Upper lobe of right lung (tissue), 1 donor: Measurements from ENCODE around the gene ADAMTS14. TPM values are rescaled to one million over a fixed set of nuclear protein-coding genes. Genes with fewer than 3 reads are reported as not detected.

Source experiments
- ATAC-seq: fragments of 200-7000 bp; cut with Tn5 transposase; one replicate; pipeline ENCODE4 v1.9.1; 2020; ENCODE audit warnings: mild to moderate bottlenecking, moderate library complexity
- DNase-seq: peaks from one replicate; pipeline ENCODE4 v3.0.0-alpha.2; 2020
- H3K27ac ChIP-seq: fragments of 200-600 bp; one replicate; pipeline ENCODE4 v1.8.0; 2022
- H3K27me3 ChIP-seq: fragments of 200-600 bp; one replicate; pipeline ENCODE4 v1.8.0; 2022; ENCODE audit warnings: mild to moderate bottlenecking
- H3K36me3 ChIP-seq: fragments of 200-600 bp; one replicate; pipeline ENCODE4 v1.8.0; 2022
- H3K4me1 ChIP-seq: fragments of 200-600 bp; one replicate; pipeline ENCODE4 v1.8.0; 2022
- H3K4me3 ChIP-seq: fragments of 200-600 bp; one replicate; pipeline ENCODE4 v1.8.0; 2022; ENCODE audit warnings: mild to moderate bottlenecking
- H3K9me3 ChIP-seq: fragments of 200-600 bp; one replicate; pipeline ENCODE4 v1.8.0; 2022
- intact Hi-C: fragments of 100-400 bp; cut with DNase I; formaldehyde crosslinking; loops from one replicate; pipeline ENCODE4 v1.11.0; 2022
- total RNA-seq: library from RNA; stranded (reverse); fragmentation: NEBNext Ultra II Directional; extraction: Animal tissue kit (Norgen Biotek cat#: 25700); gene quantifications from one replicate; pipeline ENCODE4 v1.2.1, GENCODE V29; 2021
- TF ChIP-seq, protein P1 (sequence below): fragments of 200-600 bp; IDR thresholded peaks from one replicate; pipeline ENCODE4 v1.8.0; 2022; ENCODE audit warnings: antibody characterized with exemption
- donor health status: DM: no; HTN: yes; CAD: no; lungs with severe emphysema.

ADAMTS14 gene
- total RNA-seq, 1 donor from 2014 or later, result 0.55 TPM

DNA sequence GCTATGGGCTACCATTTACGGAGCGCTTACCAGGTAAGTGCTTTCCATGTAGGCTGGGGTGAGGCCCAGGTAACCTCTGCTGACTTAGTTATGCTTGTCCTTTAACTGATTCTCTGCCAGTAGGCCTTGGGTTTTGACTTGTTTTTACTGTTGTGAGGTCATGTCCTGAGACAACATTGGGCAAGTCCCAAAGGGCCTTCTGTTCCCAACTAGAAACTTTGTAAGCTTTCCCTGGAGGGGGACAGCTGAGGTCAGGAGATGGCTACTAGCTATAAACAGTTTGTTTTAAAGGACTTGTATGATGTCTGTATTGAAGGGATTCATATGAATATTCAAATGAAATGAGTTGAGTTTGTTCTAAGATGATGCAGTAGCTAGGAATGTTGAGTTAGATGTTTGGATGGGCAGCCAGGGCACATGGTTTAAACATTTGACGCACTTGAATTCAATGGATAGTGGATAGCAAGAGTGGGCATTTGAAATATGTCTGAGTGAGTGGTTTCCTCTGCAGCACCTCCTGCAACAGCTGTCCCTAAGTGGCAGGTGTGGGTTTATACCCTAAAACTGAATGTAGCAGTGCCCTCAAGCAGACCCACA is 133.4 kb downstream of the ADAMTS14 start:
- TF ChIP-seq, protein P1, sequence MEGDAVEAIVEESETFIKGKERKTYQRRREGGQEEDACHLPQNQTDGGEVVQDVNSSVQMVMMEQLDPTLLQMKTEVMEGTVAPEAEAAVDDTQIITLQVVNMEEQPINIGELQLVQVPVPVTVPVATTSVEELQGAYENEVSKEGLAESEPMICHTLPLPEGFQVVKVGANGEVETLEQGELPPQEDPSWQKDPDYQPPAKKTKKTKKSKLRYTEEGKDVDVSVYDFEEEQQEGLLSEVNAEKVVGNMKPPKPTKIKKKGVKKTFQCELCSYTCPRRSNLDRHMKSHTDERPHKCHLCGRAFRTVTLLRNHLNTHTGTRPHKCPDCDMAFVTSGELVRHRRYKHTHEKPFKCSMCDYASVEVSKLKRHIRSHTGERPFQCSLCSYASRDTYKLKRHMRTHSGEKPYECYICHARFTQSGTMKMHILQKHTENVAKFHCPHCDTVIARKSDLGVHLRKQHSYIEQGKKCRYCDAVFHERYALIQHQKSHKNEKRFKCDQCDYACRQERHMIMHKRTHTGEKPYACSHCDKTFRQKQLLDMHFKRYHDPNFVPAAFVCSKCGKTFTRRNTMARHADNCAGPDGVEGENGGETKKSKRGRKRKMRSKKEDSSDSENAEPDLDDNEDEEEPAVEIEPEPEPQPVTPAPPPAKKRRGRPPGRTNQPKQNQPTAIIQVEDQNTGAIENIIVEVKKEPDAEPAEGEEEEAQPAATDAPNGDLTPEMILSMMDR, result no peak
- Histone ChIP-seq H3K36me3 (no peaks in the 10 kb centered on the region), H3K4me1 (no peaks in the 10 kb centered on the region), H3K4me3 (no peak overlapping the region), H3K27ac (no peak overlapping the region), H3K27me3 (no peaks in the 10 kb centered on the region), H3K9me3 (no peaks in the 10 kb centered on the region)
- intact Hi-C loops, result no loop called here
- ATAC-seq, result no peak
- DNase-seq, result no peak

DNA sequence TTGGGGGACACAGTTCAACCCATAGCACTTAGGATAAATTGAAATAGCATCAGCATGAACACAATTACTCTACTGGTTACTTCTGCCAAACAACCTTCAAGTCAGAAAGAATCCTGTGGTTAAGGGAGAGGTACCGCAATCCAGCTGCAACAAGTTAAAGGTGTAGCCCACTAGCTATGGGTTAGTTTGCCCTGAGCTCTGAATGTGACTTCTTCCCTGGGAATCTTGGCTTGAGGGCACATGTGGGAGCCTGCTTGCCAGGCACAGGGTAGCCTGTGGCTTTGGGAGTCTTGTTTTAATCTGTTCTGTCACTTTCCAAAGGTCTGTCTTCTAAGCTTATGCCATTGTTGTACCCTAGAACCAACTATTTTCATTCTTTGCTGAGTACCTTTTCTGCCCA is 134.5 kb downstream of the ADAMTS14 start:
- ATAC-seq, result no peak
- Histone ChIP-seq H3K27ac (no peak overlapping the region), H3K36me3 (no peaks in the 10 kb centered on the region), H3K9me3 (no peaks in the 10 kb centered on the region), H3K4me3 (no peak overlapping the region), H3K27me3 (no peaks in the 10 kb centered on the region), H3K4me1 (no peaks in the 10 kb centered on the region)
- DNase-seq, result no peak
- intact Hi-C loops, result no loop called here
- TF ChIP-seq, protein P1, result no peak

DNA sequence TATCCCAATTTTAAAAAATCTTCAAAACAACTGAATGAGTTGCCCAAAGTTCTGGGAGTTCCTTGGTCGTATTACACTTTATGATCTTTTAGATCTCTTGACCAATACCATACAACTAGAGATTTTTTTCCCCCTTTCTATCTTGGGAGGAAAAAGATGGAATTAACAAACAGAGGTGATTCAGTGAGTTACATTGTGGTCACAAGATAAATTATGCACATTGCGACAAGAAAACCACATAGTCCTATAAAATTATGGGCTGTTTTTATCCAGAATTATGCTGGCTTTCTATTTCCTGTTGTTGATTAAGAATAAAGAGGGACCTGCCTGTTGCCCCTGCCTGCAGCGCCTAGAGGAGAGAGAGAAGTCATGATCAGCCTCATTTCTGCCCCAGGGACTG is 135.2 kb downstream of the ADAMTS14 start:
- ATAC-seq (no peak), DNase-seq (no peak)
- Histone ChIP-seq H3K9me3 (no peaks in the 10 kb centered on the region), H3K4me3 (no peak overlapping the region), H3K27me3 (no peaks in the 10 kb centered on the region), H3K36me3 (no peaks in the 10 kb centered on the region), H3K4me1 (no peaks in the 10 kb centered on the region), H3K27ac (no peak overlapping the region)
- intact Hi-C loops, result no loop called here
- TF ChIP-seq, protein P1, result no peak

DNA sequence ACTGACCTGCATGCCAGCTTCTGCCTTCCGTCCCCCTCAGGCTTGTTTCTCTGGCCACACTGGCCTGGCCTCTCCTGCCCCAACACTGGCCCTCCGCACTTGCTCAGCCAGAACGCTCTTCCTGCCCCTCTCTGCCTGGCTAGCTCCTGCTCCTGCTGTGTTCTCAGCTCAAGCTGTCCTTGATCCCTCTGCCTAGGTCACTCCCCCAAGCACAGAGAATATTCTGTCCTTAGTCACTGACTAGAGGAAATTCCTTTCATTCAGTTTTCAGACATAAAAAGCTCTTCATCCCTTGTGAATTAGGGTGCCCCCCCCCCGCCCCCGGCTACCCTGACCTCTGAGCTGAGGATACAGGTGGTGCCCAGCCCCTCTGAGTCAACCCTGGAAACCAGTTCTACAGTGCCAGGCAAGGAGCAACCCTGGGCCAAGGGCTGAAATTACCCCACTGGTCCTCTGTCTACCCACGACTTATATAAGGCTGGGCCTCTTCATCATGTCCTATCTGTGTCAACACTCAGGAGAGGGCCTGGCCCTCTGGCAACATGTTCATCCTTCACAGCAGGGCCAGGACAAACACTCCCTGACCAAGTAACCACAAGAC is 136.8 kb downstream of the ADAMTS14 start:
- intact Hi-C loops, result no loop called here
- Histone ChIP-seq H3K9me3 (no peaks in the 10 kb centered on the region), H3K4me3 (no peak overlapping the region), H3K36me3 (no peaks in the 10 kb centered on the region), H3K4me1 (no peaks in the 10 kb centered on the region), H3K27ac (no peak overlapping the region), H3K27me3 (no peaks in the 10 kb centered on the region)
- TF ChIP-seq, protein P1, result no peak
- ATAC-seq, result no peak
- DNase-seq, result no peak

DNA sequence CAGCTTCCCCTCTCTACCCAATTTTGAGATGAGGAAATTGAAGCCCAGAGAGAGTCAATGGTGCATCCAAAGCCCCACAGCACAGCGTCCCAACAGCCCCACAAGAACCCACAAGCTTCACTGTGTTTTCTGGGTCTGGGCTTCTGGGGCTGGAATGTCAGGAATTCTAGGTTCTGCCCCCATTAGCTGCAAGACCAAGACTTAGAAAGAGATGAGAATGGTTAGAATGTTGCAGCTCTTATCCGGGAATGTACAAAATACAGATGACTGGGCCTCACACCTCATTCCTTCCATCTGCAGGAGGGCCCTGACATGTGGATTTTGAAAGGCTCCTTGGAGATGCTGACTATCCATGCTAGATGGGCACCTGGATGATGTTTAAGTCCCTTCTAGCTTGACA is 137.4 kb downstream of the ADAMTS14 start:
- H3K9me3 ChIP-seq, result no peaks in the 10 kb centered on the region
- H3K4me3 ChIP-seq, result no peak overlapping the region
- intact Hi-C loops, result loop anchor here (10.0 kb wide), 1 partner anchor 65 kb away; no protein-coding TSS in a partner anchor
- no peak overlapping the region for H3K27ac ChIP-seq
- DNase-seq, result no peak
- no peak for ATAC-seq
- TF ChIP-seq, protein P1, result no peak
- H3K36me3 ChIP-seq, result no peaks in the 10 kb centered on the region
- H3K4me1 ChIP-seq, result no peaks in the 10 kb centered on the region
- H3K27me3 ChIP-seq, result no peaks in the 10 kb centered on the region
